GM19467 (cell line): ENCODE results near the gene FAM20C.
"Not testable (repeated sequence)": the region's sequence is repeated elsewhere in the genome, so short reads cannot be mapped to it uniquely, and the experiment has no call there.

Experiments used
- ATAC-seq: cut with Tn5 transposase; IDR thresholded peaks from one replicate; pipeline ENCODE4 v1.9.1; 2021; ENCODE audit warnings: mild to moderate bottlenecking, moderate library complexity; ENCODE audit not compliant: unreplicated experiment

Gene FAM20C

DNA sequence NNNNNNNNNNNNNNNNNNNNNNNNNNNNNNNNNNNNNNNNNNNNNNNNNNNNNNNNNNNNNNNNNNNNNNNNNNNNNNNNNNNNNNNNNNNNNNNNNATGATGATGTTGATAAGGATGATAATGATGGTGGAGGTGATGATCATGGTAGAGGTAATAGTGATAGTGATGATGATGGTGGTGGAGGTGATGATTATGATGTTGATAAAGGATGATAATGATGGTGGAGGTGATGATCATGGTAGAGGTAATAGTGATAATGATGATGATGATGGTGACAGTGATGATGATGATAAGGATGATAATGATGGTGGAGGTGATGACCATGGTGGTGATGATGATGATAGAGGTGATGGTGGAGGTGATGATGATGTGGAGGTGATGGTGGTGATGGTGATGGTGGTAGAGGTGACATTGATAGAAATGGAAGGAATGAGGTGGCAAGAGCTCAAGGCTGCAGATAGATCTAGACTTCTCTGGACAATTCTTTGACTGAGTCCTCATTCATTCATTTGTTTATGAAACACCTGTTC is 47.8 kb downstream of the FAM20C start:
- ATAC-seq, result no peak

DNA sequence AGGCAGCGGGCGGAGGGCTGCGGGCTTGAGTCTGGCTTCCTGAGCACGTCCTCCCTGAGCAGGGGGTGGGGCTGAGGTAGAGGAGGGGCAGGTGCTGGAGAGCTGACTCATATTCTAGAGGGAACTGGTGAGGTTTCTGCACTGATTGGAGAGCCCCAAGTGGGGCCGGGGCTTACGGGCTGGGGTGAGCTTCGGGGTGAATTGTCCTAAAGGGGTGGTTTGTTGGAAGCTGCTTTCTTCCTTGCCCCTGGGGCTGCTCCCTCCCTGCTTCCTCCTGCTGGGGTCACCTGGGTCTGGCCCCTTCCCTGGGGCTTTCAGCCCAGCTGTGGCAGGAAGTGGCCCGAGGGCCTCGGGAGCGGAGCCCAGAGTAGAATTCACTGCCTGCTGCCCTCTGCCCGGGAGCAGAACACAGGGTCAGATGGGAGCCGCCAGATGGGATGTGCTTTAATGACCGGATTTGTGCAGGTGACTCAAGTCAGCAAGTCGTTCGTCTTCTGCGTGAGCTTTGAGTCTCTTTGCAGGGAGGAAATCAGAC is 48.6 kb downstream of the FAM20C start:
- no peak for ATAC-seq

DNA sequence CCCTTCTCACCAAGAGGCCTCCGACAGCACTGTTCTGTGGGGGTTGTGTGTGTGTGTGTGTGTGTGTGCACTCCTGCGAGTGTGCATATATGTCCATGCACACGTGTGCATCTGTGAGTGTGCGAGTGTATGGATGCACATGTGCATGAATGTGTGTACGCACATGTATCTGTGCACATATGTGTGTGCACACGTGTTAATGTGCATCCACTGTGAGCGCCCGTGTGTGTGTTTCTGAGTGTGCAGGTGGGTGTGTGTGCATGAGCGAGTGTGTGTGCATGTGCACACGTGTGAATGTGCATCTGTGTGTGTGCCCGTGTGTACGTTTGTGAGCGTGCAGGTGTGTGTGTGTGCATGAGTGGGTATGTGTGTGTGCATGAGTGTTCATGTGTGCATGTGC is 49.1 kb downstream of the FAM20C start:
- ATAC-seq, result no peak

DNA sequence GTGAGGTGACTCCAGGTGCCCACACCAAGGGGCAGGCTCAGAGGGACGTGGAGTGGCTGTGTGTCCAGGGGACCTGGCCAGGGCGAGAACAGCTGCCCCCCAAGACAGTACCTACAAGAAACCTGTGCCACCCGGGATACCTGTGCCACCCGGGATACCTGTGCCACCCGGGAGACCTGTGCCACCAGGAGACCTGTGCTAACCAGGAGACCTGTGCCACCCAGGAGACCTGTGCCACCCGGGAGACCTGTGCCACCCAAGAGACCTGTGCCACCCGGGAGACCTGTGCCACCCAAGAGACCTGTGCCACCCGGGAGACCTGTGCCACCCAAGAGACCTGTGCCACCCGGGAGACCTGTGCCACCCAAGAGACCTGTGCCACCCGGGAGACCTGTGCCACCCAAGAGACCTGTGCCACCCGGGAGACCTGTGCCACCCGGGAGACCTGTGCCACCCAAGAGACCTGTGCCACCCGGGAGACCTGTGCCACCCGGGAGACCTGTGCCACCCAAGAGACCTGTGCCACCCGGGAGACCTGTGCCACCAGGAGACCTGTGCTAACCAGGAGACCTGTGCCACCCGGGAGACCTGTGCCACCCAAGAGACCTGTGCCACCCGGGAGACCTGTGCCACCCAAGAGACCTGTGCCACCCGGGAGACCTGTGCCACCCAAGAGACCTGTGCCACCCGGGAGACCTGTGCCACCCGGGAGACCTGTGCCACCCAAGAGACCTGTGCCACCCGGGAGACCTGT is 50.6 kb downstream of the FAM20C start:
- not testable (repeated sequence) for ATAC-seq

DNA sequence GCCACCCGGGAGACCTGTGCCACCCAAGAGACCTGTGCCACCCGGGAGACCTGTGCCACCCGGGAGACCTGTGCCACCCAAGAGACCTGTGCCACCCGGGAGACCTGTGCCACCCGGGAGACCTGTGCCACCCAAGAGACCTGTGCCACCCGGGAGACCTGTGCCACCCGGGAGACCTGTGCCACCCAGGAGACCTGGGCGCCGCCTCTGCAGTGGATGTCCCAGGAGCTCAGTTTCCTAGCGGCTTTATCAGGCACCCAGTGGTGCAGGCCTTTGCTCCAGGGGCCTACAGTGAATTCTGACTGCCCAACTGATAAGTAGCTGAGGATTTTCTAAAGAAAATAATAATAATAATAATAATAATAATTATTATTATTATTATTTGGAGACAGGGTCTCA is 51.2 kb downstream of the FAM20C start:
- ATAC-seq, result not testable (repeated sequence)

DNA sequence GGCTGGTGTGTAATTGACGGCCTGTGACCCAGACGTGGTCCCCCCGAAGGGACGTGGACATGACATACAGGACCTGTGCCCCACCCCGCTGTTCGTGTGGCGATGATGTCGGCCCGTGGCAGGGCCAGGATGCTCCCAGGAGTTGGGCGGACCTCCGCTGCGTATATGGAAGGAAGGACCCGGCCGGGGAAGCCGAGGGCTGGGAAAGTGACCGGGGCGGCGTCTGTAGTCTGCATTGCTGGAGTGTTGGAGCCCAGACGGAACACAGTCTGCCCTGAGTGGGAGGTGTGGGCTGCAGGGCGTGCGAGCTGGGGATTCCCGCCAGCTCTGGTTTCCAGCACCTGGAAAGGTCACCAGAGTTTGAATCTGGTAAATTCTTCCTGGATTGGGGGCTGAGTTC is 52.6 kb downstream of the FAM20C start:
- ATAC-seq, result no peak

DNA sequence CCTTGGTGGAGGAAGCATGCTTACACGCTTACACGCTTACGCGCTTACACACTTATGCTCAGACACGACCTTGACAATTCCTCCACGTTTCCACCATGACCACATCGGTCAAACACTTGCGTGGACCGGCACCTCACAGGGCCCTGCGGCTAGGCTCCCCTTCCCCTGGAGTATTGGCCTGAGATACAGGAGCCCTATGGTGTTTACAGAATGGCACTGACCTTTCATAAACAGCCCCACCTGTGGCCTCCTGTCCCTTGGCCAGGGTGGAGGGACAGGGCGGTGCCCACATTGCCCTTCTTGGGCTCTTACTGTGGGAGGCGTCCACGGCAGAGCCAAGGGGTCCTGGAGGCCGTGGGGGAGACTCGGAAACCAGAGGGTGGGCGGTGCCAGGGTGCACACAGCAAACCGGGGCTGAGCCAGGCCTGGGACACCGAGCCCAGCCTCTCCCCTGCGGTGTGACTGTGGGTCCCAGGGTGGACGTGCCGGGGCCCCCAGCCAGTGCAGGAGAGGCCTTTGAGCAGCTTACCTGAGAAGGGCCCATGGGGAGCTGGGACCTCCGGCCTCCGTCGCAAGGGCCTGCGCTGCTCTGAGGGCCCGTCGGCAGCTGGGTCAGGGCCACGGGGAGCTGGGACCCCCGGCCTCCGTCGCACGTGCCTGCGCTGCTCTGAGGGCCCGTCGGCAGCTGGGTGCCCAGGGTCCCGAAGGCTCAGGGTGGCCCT is 53.4 kb downstream of the FAM20C start:
- no peak for ATAC-seq

DNA sequence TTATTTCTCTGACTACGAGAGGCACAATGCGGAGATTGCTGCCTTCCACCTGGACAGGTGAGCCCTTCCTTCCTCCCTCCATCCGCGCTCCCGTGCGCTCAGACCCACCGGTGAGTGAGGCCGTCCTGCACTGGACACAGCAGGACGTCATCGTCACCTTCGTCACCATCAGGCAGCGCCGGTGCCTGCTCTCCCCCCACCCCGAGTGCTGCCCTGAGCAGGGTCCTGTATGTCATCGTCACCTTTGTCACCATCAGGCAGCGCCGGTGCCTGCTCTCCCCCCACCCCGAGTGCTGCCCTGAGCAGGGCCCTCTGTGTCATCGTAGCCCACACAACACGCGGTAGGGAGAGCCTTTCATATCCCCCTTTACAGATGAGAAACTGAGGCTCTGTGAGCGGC is 54.1 kb downstream of the FAM20C start:
- ATAC-seq, result no peak

DNA sequence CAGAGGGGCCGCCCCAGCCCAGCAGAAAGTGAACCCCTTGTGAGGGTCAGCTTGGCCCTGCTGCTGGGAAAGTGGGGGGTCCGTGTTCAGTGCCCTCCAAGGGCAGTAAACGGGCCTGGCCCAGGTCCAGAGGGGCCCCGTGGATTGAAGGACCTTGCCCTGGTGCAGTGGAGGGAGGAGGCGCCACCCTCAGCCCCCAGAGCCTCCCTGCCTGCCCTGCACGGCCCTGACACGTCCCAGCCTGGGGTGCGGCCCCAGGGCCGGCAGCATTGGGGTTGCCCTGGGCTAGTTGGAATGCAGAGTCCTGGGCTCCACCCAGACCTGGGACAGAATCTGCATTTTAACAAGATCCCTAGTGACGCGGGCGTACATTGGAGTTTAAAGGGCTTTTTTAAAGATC is 54.8 kb downstream of the FAM20C start:
- ATAC-seq, result no peak

DNA sequence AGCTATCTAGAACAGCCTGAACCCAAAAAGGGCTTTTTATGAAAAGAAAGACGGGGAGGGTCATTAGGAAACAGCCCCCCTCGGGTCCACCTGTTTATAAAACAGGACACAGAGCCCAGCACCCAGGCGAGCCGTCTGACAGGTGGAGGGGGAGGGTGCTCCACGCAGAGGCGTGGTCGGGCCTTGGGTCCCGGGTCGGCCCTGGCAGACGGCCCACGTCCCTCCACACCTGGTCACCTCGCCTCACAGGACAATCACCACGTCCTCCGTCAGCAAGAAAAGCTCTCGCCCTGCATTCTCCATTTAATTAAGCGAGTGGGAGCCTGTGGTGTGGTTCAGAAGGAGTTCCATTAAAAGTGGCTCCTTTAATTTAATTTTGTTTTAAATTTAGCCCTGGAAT is 55.3 kb downstream of the FAM20C start:
- ATAC-seq, result no peak

DNA sequence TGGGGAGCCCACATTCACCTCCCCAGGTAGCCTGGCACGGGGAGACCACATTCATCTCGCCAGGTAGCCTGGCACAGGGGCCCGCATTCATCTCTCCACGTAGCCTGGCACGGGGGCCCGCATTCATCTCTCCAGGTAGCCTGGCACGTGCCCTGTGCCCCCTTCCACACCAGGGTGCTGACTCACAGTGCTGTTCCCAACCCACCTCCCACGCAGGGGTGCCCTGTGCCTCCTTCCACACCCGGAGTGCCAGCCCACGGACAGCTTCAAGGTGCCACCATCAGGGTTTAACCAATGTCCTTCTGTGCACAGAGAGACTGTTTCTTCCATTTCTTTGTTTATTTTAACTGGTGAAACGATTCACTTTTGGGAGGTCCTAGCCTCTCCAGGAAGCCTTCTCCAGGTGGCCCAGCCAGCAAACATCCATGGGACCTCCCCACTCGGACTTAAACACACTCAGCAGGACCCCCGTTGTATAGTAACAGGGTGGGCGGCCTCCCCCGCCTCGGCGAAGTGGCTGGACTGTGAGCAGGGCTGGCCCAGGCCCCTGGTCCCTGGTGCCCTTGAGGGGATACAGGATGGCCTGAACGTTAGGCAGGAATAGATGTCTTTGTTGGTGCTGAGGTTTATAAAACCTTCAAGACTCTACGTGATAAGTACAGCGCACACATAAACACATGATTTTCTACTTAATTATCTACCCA is 56.5 kb downstream of the FAM20C start:
- ATAC-seq, result no peak

DNA sequence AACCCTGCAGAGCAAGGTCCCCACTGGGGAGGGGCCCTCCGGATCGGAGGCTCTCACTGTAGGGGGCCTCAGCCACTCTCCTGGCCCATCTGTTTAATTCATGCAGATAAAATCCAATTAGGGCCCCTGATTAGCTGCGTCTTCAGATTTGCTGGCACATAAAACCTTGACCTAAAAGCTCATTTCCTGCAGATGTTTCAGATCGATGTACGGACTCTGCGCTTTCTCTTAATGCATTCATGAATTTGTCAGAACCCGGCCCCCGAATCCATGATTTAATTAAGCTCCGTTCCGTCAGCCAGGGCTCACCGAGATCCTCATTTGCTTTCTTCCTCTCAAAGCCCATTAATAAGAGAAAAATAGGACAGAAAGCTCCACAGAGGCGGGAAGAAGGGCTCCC is 57.6 kb downstream of the FAM20C start:
- ATAC-seq, result no peak

DNA sequence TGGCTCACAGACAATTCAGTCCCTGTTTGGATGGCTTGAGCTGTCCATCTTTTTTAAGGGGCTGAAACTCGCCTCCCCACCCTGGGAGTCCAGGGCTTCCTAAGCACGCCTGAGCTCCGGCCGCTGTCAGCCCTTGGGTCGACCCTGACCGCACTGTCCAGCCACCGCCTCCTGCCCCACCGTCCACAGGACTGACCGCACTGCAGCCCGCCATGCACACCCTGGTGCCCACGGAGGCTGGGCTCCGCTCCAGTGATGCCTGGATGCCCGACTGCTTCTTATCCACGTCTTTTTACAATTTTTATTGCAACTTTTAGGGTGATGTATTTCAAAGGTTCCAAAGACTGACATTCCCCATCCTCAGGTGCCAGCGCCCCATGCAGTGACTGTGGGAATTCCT is 58.2 kb downstream of the FAM20C start:
- no peak for ATAC-seq

DNA sequence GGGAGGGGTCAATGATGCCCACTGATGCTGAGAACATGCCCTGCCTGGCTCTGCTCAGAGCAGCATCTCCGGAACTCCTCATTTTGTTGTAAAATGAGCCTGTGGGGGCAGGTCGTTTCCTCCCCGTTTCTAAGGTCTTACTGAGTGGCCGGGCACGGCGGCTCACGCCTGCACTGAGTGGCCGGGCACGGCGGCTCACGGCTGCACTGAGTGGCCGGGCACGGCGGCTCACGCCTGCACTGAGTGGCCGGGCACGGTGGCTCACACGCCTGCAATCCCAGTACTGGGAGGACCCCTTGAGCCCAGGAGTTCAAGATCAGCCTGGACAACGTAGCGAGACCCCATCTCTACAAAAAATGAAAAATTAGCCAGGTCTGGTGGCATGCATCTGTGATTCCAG is 58.6 kb downstream of the FAM20C start:
- ATAC-seq, result no peak

DNA sequence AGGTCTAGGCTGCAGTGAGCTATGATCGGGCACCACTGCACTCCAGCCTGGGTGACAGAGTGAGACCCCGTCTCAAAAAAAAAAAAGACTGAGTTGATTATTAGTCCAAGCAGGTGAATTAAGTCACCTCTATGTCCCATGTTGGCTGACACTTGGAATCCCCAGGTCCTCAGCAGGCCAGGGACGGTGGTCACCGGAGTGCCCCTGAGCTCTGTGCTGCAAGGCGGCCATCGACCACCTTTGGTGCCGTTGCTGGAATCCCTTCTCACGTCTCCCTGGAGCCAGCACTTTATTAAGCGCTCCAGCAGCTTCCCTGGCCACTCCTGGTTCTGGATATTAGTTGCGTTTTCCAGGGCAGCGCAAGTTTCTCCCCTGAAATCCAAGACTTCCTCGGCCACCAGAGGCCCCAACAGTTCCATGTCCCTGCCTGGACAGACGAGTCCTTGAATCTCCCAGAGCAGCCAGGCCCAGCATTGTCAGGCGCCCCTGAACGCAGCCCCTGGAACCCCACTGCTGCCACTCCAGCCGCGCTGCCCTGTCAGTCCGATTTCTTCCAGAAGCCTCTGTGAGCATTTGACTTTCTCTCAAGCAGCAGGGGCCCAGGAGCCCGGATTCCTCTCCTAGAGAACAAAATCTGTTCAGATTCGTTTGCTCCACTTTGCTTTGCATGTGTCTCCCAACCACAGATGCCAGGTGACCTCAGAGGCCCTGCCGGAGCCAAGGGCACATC is 59.2 kb downstream of the FAM20C start:
- ATAC-seq, result no peak

DNA sequence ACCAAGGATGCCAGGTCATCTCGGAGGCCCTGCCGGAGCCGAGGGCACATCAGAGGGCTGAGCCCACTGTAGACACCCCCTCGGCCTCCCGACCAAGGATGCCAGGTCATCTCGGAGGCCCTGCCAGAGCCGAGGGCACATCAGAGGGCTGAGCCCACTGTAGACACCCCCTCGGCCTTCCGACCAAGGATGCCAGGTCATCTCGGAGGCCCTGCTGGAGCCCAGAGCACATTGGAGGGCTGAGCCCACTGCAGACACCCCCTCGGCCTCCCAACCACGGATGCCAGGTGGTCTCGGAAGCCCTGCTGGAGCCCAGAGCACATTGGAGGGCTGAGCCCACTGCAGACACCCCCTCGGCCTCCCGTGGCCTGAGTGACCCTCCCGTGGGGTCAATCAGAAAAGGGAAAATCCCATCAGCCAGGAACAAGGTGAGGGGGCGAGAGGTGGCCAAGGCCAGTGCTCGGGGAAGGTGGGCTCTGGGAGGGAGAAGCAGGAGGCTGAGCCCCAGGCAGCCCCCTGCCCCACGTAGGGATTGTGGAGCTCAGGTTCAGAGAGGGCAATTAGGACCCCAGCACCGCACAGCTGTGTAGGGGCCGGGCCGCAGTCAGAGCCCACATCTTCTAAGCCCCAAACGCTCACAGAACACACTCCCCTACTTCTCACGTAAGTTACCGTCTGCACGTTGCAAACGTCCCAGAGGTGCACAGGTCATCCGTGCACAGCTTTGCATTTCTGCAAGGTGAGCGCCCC is 60.0 kb downstream of the FAM20C start:
- ATAC-seq, result no peak

DNA sequence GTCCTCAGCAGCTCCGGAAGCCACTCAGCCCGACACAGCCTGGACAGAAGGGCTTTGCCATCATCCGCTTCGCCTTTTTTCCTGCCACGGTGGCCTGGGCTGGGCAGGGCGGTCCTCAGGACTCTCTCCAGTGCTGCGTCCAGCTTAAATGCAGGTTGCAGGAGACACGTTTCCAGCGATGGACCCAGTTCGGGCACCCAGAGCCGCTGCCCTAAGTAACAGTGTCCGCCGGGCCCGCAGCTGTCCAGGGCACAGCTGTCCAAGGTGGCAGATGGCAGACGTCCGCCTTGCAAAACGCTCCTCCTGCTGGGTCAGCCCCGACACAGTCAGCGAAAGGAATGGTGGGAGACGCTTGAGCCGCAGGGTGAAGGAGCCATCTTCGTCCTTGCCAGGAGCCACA is 60.6 kb downstream of the FAM20C start:
- no peak for ATAC-seq

DNA sequence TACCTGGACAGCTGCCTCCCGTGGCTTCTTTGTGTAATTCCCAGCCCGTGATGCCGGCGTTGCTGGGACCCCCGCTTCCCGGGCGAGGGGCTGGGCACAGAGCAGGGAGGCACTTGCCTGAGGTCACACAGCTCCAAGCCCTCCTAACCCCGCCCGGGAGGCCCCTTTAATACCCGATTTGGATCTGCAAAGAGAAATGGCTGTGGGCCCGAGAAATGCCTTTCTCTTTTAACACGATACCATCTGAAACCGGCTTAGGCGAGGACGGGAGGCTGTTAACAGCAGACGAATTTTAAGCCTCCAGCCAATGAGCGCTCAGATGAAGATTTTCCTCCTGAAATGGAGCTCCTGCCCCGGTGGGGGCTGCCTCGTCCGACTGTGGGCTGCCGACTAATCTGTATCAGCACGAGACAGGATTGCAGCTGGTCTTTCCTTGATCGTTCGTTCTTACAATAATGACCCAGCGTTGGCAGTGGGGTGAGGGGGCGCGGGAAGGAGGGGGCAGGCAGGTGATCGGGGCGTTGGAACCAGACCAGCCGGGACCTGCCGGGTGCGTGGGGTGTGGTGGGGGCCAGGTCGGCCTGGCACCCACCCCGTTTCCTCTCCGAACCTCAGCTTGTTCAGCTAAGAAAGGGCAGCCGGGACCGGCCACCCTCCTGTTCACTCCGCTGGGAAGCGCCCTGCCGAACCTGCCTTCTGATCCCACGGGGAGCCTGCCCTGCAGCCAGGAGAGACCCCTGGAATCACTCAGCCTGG is 61.4 kb downstream of the FAM20C start:
- no peak for ATAC-seq

DNA sequence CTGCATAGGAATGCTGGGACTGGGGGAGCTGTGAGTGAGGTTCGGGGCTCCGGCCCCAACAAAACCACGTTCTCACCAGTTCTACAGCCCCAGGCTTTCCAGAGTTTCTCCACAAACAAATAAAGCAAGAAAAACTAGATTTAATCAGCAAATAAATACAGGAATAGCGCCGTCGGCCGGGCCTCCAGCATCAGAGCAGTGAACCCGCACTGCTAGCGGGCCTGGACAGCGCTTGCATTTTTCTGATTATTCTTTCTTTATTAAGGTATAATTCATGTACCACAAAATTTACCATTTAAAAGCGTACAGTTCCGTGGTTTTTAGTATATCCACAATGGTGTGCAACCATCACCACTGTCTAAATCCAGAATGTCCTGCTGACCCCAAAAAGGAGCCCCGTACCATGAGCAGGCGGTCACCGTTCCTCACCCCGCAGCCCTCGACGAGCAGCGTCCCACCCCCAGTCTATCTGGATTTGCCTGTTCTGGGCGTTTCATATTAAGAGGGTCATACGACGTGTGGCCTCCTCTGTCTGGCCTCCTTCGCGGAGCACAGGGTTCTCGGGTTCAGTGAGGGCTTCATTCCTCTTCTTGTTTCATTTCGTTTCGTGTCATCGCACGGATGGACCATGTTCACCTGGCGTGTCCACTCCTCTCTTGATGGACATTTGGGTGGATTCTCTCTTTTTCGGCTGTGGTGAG is 62.1 kb downstream of the FAM20C start:
- ATAC-seq, result no peak
